ENCODE results near the gene FOXP1.

FOXP1 gene

GRCh38 chr3:71466483-71466882, 117.0 kb downstream of the FOXP1 start:
- no peak for TF ChIP-seq PATZ1 (CRISPR knock-in tag; IDR thresholded peaks at IDR 0.05; ENCODE audit: borderline replicate concordance)
- TF ChIP-seq PPARA (CRISPR knock-in tag; IDR thresholded peaks at IDR 0.05; ENCODE audit: borderline replicate concordance), result no peak
- no peak for TF ChIP-seq ZFP30 (CRISPR knock-in tag; IDR thresholded peaks at IDR 0.05)
- TF ChIP-seq ZFP3 (CRISPR knock-in tag; IDR thresholded peaks at IDR 0.05), result no peak
- TF ChIP-seq RARB (CRISPR knock-in tag; IDR thresholded peaks at IDR 0.05), result no peak
- no peak for TF ChIP-seq ZNF565 (CRISPR knock-in tag; conservative IDR thresholded peaks at IDR 0.05; ENCODE audit: low read depth)
- no peak for TF ChIP-seq BACH2 (CRISPR knock-in tag; IDR thresholded peaks at IDR 0.05; ENCODE audit: borderline replicate concordance)
- TF ChIP-seq CSRNP3 (CRISPR knock-in tag; IDR thresholded peaks at IDR 0.05), result no peak

GRCh38 chr3:71465371-71466036, 118.0 kb downstream of the FOXP1 start:
- TF ChIP-seq ARNTL (CRISPR knock-in tag; IDR thresholded peaks at IDR 0.05; ENCODE audit: borderline replicate concordance, low read depth) (no peak), ZNF8 (CRISPR knock-in tag; IDR thresholded peaks at IDR 0.05) (no peak), ZNF70 (CRISPR knock-in tag; IDR thresholded peaks at IDR 0.05) (no peak), POU6F1 (CRISPR knock-in tag; IDR thresholded peaks at IDR 0.05; ENCODE audit: borderline replicate concordance, low read depth) (no peak), TCF4 (CRISPR knock-in tag; IDR thresholded peaks at IDR 0.05; ENCODE audit: borderline replicate concordance) (no peak), TOX (CRISPR knock-in tag; IDR thresholded peaks at IDR 0.05; ENCODE audit: borderline replicate concordance) (no peak), PPARA (CRISPR knock-in tag; IDR thresholded peaks at IDR 0.05; ENCODE audit: borderline replicate concordance) (no peak), RARB (CRISPR knock-in tag; IDR thresholded peaks at IDR 0.05) (no peak), TSHZ2 (CRISPR knock-in tag; IDR thresholded peaks at IDR 0.05) (no peak), SNAI2 (CRISPR knock-in tag; IDR thresholded peaks at IDR 0.05) (no peak), ZNF565 (CRISPR knock-in tag; conservative IDR thresholded peaks at IDR 0.05; ENCODE audit: low read depth) (no peak), ZFP30 (CRISPR knock-in tag; IDR thresholded peaks at IDR 0.05) (no peak), ESRRG (CRISPR knock-in tag; IDR thresholded peaks at IDR 0.05) (no peak), ZFP3 (CRISPR knock-in tag; IDR thresholded peaks at IDR 0.05) (no peak), CSDC2 (CRISPR knock-in tag; IDR thresholded peaks at IDR 0.05) (no peak)
- no peak for ATAC-seq

More at GRCh38 chr3:71466483-71466882, 117.0 kb downstream of the FOXP1 start:
- ATAC-seq, result no peak

- ATAC-seq, result no peak
- no peak for TF ChIP-seq ESRRG (CRISPR knock-in tag; IDR thresholded peaks at IDR 0.05)
These were observed 118.9 kb downstream of the FOXP1 start for GRCh38 chr3:71464613-71465012.

- no peak for ATAC-seq
- TF ChIP-seq ZNF8 (CRISPR knock-in tag; IDR thresholded peaks at IDR 0.05), result no peak
- TF ChIP-seq CREB5 (CRISPR knock-in tag; IDR thresholded peaks at IDR 0.05; ENCODE audit: low read depth), result no peak
- TF ChIP-seq BACH2 (CRISPR knock-in tag; IDR thresholded peaks at IDR 0.05; ENCODE audit: borderline replicate concordance), result no peak
- TF ChIP-seq ARNTL (CRISPR knock-in tag; IDR thresholded peaks at IDR 0.05; ENCODE audit: borderline replicate concordance, low read depth), result no peak
- no peak for TF ChIP-seq POU6F1 (CRISPR knock-in tag; IDR thresholded peaks at IDR 0.05; ENCODE audit: borderline replicate concordance, low read depth)
- no peak for TF ChIP-seq ISL1 (CRISPR knock-in tag; IDR thresholded peaks at IDR 0.05)
- TF ChIP-seq PATZ1 (CRISPR knock-in tag; IDR thresholded peaks at IDR 0.05; ENCODE audit: borderline replicate concordance), result no peak
- no peak for TF ChIP-seq OSR1 (CRISPR knock-in tag; IDR thresholded peaks at IDR 0.05)
These were observed 119.9 kb downstream of the FOXP1 start for GRCh38 chr3:71463617-71464016.

Measured in SK-N-SH treated with all-trans-retinoic acid at 6 μM for 48 hours (cell line).